Measurements from ENCODE around the gene PDE7B. TPM values are rescaled to one million over a fixed set of nuclear protein-coding genes. Genes with fewer than 3 reads are reported as not detected.

The PDE7B gene
- total and polyA plus RNA-seq, 2 experiments from 2014 or later: 3.1 to 6.8 TPM

DNA sequence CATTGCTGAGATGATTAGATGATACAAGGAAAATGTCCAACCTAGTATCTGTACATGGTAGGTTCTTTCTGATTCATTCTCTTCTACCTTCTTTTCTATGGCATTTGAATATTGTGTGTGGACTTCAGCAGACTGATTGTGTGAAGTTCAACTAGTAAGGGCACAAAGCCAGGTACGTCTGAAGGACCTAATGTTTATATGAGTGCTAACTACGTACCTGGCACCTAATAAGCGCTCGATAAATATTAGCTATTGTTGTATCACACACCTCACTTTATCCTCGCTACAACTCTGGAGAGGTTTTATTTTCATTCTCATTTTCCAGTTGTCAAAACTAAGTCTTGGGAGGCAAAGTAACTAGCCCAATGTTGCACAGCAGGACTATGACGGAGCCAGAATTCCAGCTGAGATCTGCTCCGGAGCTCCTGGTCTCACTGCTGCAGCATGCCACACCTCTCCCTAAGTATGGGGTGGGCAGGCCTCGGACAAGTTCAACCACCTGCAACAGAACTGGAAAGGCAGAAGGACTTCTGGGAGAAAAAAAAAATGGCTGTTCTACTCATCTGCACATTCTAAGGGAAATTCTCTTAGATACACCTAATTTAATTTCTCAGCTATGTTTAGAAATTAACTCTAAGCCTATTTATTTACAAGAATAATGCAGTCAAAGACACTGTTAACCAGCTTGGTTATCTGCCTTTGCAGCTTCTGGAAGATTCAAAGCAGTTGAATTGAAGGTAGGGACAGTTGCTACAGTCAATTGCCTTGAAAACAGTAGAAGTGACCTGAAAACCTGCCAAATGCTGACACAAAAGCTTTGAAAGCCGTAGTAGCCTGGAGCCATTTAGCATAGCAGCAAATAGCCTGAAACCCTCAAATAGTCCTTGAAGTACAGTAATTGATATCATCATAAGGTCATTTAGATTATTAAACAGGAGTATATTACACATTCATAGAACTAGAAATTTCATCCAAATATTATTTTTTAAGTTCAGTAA is 165.0 kb downstream of the PDE7B start:
- WGBS, 2 experiments (ENCODE audit: low coverage in 1 of 2, low lambda C conversion rate in 2 of 2, missing lambda C conversion rate in 2 of 2): 92 to 94% methylated on average over 9 of the region's 9 CpGs
- Histone ChIP-seq H3K4me1 (ENCODE audit: insufficient read depth) (peaks cover 49% of the 10 kb centered on the region), H3K27ac (peak overlapping the region; percentile 92), H3K9me2 (ENCODE audit: insufficient read depth) (no peaks in the 10 kb centered on the region), H3K27me3 (replicated peaks; ENCODE audit: insufficient read depth) (no peaks in the 10 kb centered on the region), H3K4me3 (no peak overlapping the region), H3K4me2 (ENCODE audit: unreplicated experiment) (peak overlapping the region; percentile 60), H3F3A (ENCODE audit: insufficient read depth) (peaks cover 43% of the 10 kb centered on the region), H3K36me3 (ENCODE audit: low read depth) (no peaks in the 10 kb centered on the region), H2AFZ (no peak overlapping the region), H4K20me1 (ENCODE audit: insufficient read depth) (no peaks in the 10 kb centered on the region), H3K9ac (no peak overlapping the region), H3K9me3 (ENCODE audit: low read depth) (no peaks in the 10 kb centered on the region), H3K79me2 (ENCODE audit: insufficient read depth) (no peaks in the 10 kb centered on the region)
- TF ChIP-seq EZH2phosphoT487 (IDR thresholded peaks at IDR 0.05; ENCODE audit: insufficient read depth, low read depth): no peak
- no peak for TF ChIP-seq EZH2 (IDR thresholded peaks at IDR 0.05; ENCODE audit: insufficient read depth, poor library complexity, severe bottlenecking)
- in situ Hi-C loops (cut with MboI): no loop called here
- DNase-seq: peak; percentile 48

DNA sequence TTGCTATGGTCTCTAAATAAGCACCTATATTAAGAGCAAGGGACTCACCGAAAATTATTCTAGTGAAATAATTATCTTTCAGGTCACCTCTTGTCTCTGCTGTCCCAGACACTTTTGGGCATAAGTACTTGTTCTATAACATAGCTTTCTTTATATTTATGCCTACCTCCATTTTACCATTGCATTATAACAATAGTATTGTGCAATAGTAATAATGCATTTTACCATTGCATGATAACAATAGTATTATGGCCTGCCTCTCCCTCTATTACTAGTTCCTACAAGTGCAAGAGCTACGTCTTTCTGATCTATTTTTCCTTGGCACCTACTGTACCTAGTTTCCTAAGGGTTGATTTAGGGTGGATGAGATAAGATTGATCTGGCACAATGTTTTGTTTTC is 169.2 kb downstream of the PDE7B start:
- WGBS, 2 experiments (ENCODE audit: low coverage in 1 of 2, low lambda C conversion rate in 2 of 2, missing lambda C conversion rate in 2 of 2): 88 to 91% methylated on average over 2 of the region's 2 CpGs
- H3K9ac ChIP-seq: no peak overlapping the region
- no peak overlapping the region for H3K27ac ChIP-seq
- no peaks in the 10 kb centered on the region for H3K27me3 ChIP-seq (replicated peaks; ENCODE audit: insufficient read depth)
- in situ Hi-C loops (cut with MboI): no loop called here
- H3K9me3 ChIP-seq (ENCODE audit: low read depth): no peaks in the 10 kb centered on the region
- H3K79me2 ChIP-seq (ENCODE audit: insufficient read depth): no peaks in the 10 kb centered on the region
- H3K4me1 ChIP-seq (ENCODE audit: insufficient read depth): peaks cover 8% of the 10 kb centered on the region
- H3F3A ChIP-seq (ENCODE audit: insufficient read depth): peaks cover 6% of the 10 kb centered on the region
- no peak overlapping the region for H3K4me3 ChIP-seq
- no peaks in the 10 kb centered on the region for H3K36me3 ChIP-seq (ENCODE audit: low read depth)
- no peak overlapping the region for H2AFZ ChIP-seq
- H4K20me1 ChIP-seq (ENCODE audit: insufficient read depth): no peaks in the 10 kb centered on the region
- no peaks in the 10 kb centered on the region for H3K9me2 ChIP-seq (ENCODE audit: insufficient read depth)
- H3K4me2 ChIP-seq (ENCODE audit: unreplicated experiment): no peak overlapping the region
- no peak for DNase-seq
- no peak for TF ChIP-seq EZH2phosphoT487 (IDR thresholded peaks at IDR 0.05; ENCODE audit: insufficient read depth, low read depth)
- no peak for TF ChIP-seq EZH2 (IDR thresholded peaks at IDR 0.05; ENCODE audit: insufficient read depth, poor library complexity, severe bottlenecking)

DNA sequence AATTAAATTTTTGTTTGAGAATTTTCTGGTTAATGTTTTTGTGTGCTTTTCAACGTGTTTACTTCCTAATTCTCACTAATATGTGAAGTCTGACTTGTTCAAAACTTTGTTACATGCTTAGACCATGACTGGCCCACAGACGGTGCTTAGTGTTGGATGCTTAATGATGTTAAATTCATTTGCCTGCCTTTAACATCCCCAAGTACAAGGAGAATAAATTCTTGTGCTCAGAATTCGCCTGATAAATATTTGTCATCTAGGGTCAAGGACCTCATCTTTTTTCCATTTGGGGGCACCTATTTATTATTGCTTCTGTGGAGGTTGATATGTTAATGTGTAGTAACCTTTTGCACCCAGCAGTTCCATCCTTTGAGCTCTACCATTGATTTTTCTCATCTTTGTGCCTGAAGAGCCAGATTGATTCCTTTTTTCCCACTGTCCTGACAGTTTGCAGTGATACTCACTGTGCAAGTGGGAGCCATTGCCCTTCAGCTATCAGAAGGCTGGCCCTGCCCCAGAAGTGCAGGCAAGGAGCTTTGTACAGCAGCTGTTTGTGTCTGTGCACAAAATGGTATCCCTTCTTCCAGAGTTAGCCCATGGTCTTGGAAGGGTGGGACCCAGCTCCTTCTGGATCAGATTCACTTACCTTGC is 170.8 kb downstream of the PDE7B start:
- no peak overlapping the region for H2AFZ ChIP-seq
- no peak overlapping the region for H3K4me2 ChIP-seq (ENCODE audit: unreplicated experiment)
- no peaks in the 10 kb centered on the region for H3K9me2 ChIP-seq (ENCODE audit: insufficient read depth)
- no peaks in the 10 kb centered on the region for H3F3A ChIP-seq (ENCODE audit: insufficient read depth)
- H3K9ac ChIP-seq: no peak overlapping the region
- no peaks in the 10 kb centered on the region for H3K27me3 ChIP-seq (replicated peaks; ENCODE audit: insufficient read depth)
- no peaks in the 10 kb centered on the region for H4K20me1 ChIP-seq (ENCODE audit: insufficient read depth)
- no peak overlapping the region for H3K27ac ChIP-seq
- DNase-seq: no peak
- no peak for TF ChIP-seq EZH2 (IDR thresholded peaks at IDR 0.05; ENCODE audit: insufficient read depth, poor library complexity, severe bottlenecking)
- no peak for TF ChIP-seq EZH2phosphoT487 (IDR thresholded peaks at IDR 0.05; ENCODE audit: insufficient read depth, low read depth)
- H3K4me1 ChIP-seq (ENCODE audit: insufficient read depth): no peaks in the 10 kb centered on the region
- H3K79me2 ChIP-seq (ENCODE audit: insufficient read depth): no peaks in the 10 kb centered on the region
- WGBS, 2 experiments (ENCODE audit: low coverage in 1 of 2, low lambda C conversion rate in 2 of 2, missing lambda C conversion rate in 2 of 2): 69 to 78% methylated on average over 3 of the region's 3 CpGs
- H3K4me3 ChIP-seq: no peak overlapping the region
- no peaks in the 10 kb centered on the region for H3K36me3 ChIP-seq (ENCODE audit: low read depth)
- in situ Hi-C loops (cut with MboI): no loop called here
- no peaks in the 10 kb centered on the region for H3K9me3 ChIP-seq (ENCODE audit: low read depth)

DNA sequence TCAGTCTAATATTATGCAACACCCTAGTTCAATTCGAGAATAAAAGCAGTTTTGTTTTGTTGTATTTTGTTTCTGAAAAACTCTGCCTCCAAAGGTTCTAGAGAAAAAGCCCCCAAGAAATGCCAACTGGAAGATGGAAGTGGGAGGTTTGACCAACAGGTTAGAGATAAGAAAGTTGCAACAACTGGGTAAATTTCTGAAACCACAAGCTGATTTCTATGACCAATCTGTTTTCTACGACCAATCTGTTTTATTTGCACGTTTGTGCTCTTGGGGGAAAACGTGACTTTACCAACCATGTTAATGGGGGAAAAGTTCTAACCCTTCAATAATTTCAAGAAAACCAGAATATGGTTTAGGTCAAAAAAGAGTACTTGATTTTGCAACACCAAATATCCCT is 173.2 kb downstream of the PDE7B start:
- in situ Hi-C loops (cut with MboI): no loop called here

More for the DNA sequence above, 173.2 kb downstream of the PDE7B start:
- H3F3A ChIP-seq (ENCODE audit: insufficient read depth): no peaks in the 10 kb centered on the region
- H3K4me1 ChIP-seq (ENCODE audit: insufficient read depth): peaks cover 1% of the 10 kb centered on the region; the same call in 1 of the 2 replicates
- H4K20me1 ChIP-seq (ENCODE audit: insufficient read depth): no peaks in the 10 kb centered on the region
- no peak for DNase-seq
- no peak overlapping the region for H2AFZ ChIP-seq
- H3K9ac ChIP-seq: no peak overlapping the region
- H3K9me3 ChIP-seq (ENCODE audit: low read depth): no peaks in the 10 kb centered on the region
- no peak overlapping the region for H3K4me3 ChIP-seq
- no peaks in the 10 kb centered on the region for H3K27me3 ChIP-seq (replicated peaks; ENCODE audit: insufficient read depth)
- TF ChIP-seq EZH2phosphoT487 (IDR thresholded peaks at IDR 0.05; ENCODE audit: insufficient read depth, low read depth) (no peak), EZH2 (IDR thresholded peaks at IDR 0.05; ENCODE audit: insufficient read depth, poor library complexity, severe bottlenecking) (no peak)
- H3K79me2 ChIP-seq (ENCODE audit: insufficient read depth): no peaks in the 10 kb centered on the region
- no peaks in the 10 kb centered on the region for H3K36me3 ChIP-seq (ENCODE audit: low read depth)
- no peak overlapping the region for H3K27ac ChIP-seq
- no peak overlapping the region for H3K4me2 ChIP-seq (ENCODE audit: unreplicated experiment)
- WGBS, 2 experiments (ENCODE audit: low coverage in 1 of 2, low lambda C conversion rate in 2 of 2, missing lambda C conversion rate in 2 of 2): 73 to 74% methylated on average over 4 of the region's 4 CpGs
- H3K9me2 ChIP-seq (ENCODE audit: insufficient read depth): no peaks in the 10 kb centered on the region
